ENCODE measurements around the gene PLEKHA4.
"Not testable (repeated sequence)": the region's sequence is repeated elsewhere in the genome, so short reads cannot be mapped to it uniquely, and the experiment has no call there.

PLEKHA4 gene

GRCh38 chr19:48797103-48797502 lies 71.3 kb downstream of the PLEKHA4 start:
- DNase-seq (ENCODE audit: low read depth in 2 of 2), result no peak

GRCh38 chr19:48796298-48797083 lies 71.9 kb downstream of the PLEKHA4 start:
- DNase-seq (ENCODE audit: low read depth in 2 of 2), result no peak

- no peak for DNase-seq (ENCODE audit: low read depth in 2 of 2)
Observed at GRCh38 chr19:48795685-48796070, 72.7 kb downstream of the PLEKHA4 start.

GRCh38 chr19:48795055-48795684 lies 73.2 kb downstream of the PLEKHA4 start:
- DNase-seq (ENCODE audit: low read depth in 2 of 2), result peak; percentile 74 to 79

- no peak for DNase-seq (ENCODE audit: low read depth in 2 of 2)
Observed at GRCh38 chr19:48794291-48794690, 74.1 kb downstream of the PLEKHA4 start.

- DNase-seq (ENCODE audit: low read depth in 2 of 2), result no peak
Observed at GRCh38 chr19:48793271-48793670, 75.1 kb downstream of the PLEKHA4 start.

GRCh38 chr19:48787331-48787730 lies 81.1 kb downstream of the PLEKHA4 start:
- not testable (repeated sequence) for DNase-seq (ENCODE audit: low read depth in 2 of 2)
